K562 (cell line): ENCODE data around the gene RPAP2. TPM values are rescaled to one million over a fixed set of nuclear protein-coding genes. Genes with fewer than 3 reads are reported as not detected.

Experiments
- ADNP ChIP-seq: fragments of 200-800 bp; sonication (Bioruptor generic); IDR thresholded peaks from 2 replicates; pipeline ENCODE4 v1.6.1; 2016; ENCODE audit warnings: missing genetic modification characterization, missing compliant biosample characterization
- ATF7 ChIP-seq: fragments of 450-650 bp; IDR thresholded peaks from 2 replicates; pipeline ENCODE4 v1.7.1; 2014; ENCODE audit warnings: mild to moderate bottlenecking, moderate library complexity
- BDP1 ChIP-seq: IDR thresholded peaks from 3 replicates; pipeline ENCODE4 v1.6.1; 2011; ENCODE audit not compliant: insufficient read length, insufficient read depth
- C11orf30 ChIP-seq: fragments of 450-650 bp; IDR thresholded peaks from 2 replicates; pipeline ENCODE4 v1.6.1; 2016; ENCODE audit warnings: low read depth, mild to moderate bottlenecking
- CBFA2T3 ChIP-seq: fragments of 450-650 bp; IDR thresholded peaks from 2 replicates; pipeline ENCODE4 v1.6.1; 2017
- DPF2 ChIP-seq: fragments of 450-650 bp; IDR thresholded peaks from 2 replicates; pipeline ENCODE4 v1.6.1; 2016
- ERF ChIP-seq: fragments of 450-650 bp; formaldehyde crosslinking; IDR thresholded peaks from 2 replicates; pipeline ENCODE4 v1.4.0; 2020; ENCODE audit warnings: mild to moderate bottlenecking, mixed read lengths
- HIVEP1 ChIP-seq: fragments of 250-450 bp; sonication (Bioruptor Pico); IDR thresholded peaks from 2 replicates; pipeline ENCODE4 v1.4.0; 2020; ENCODE audit warnings: mild to moderate bottlenecking
- KDM1A ChIP-seq, 2 experiments: fragments of 450-650 bp; IDR thresholded peaks; 2 replicates each; pipeline ENCODE4 v1.6.1; 2016; ENCODE audit warnings: mild to moderate bottlenecking in 2 of 2
- MAFG ChIP-seq: fragments of 450-650 bp; conservative IDR thresholded peaks from 2 replicates; pipeline ENCODE4 v1.6.1; 2016; ENCODE audit warnings: missing genetic modification characterization, missing compliant biosample characterization
- NCOA2 ChIP-seq, 2 experiments: fragments of 450-650 bp; IDR thresholded peaks; 2 replicates each; pipeline ENCODE4 v1.6.1; 2018; ENCODE audit warnings: mild to moderate bottlenecking in 2 of 2, moderate library complexity in 1 of 2; ENCODE audit not compliant: partially characterized antibody in 2 of 2
- NCOR1 ChIP-seq: fragments of 450-650 bp; IDR thresholded peaks from 2 replicates; pipeline ENCODE4 v1.6.1; 2016; ENCODE audit warnings: mild to moderate bottlenecking, moderate library complexity
- OTX1 ChIP-seq: fragments of 450-650 bp; formaldehyde crosslinking; IDR thresholded peaks from 2 replicates; pipeline ENCODE4 v1.4.0; 2022; ENCODE audit warnings: mild to moderate bottlenecking
- PHB ChIP-seq: fragments of 250-450 bp; sonication (Bioruptor Pico); IDR thresholded peaks from 2 replicates; pipeline ENCODE4 v1.5.0; 2021
- PTRF ChIP-seq: fragments of 450-650 bp; IDR thresholded peaks from 2 replicates; pipeline ENCODE4 v1.6.1; 2016; ENCODE audit warnings: mild to moderate bottlenecking, missing genetic modification characterization, missing compliant biosample characterization
- TEAD2 ChIP-seq: fragments of 450-650 bp; IDR thresholded peaks from 2 replicates; pipeline ENCODE4 v1.6.1; 2016; ENCODE audit warnings: missing genetic modification characterization, control low read depth, missing compliant biosample characterization
- ZNF121 ChIP-seq: sonication (generic); formaldehyde crosslinking; conservative IDR thresholded peaks from 2 replicates; pipeline ENCODE4 v1.8.0; 2022; ENCODE audit warnings: missing genetic modification reagents
- ZNF316 ChIP-seq: fragments of 450-650 bp; IDR thresholded peaks from 2 replicates; pipeline ENCODE4 v1.6.1; 2016
- ZNF707 ChIP-seq: fragments of 250-450 bp; sonication (Bioruptor Pico); conservative IDR thresholded peaks from 2 replicates; pipeline ENCODE4 v1.8.0; 2022; ENCODE audit warnings: inconsistent platforms, mild to moderate bottlenecking, moderate library complexity
- polyA plus RNA-seq, 8 experiments: library from polyadenylated mRNA; depleted of rRNA in 4 of 8; stranded (reverse) in 5 of 8; unstranded in 3 of 8; fragments of >200 nt; fragmentation: Nextera tagmentation in 2 of 8; fragmentation: Illumina TruSeq in 1 of 8; extraction: Ambion mirVana in 2 of 8; extraction: Trizol in 1 of 8; gene quantifications; 2 replicates each; pipeline versions ENCODE4 v1.2.1 to v1.2.3, GENCODE V29; 2011 to 2014; ENCODE audit warnings: inconsistent platforms in 1 of 8, missing spikeins in 1 of 8
- total RNA-seq, 7 experiments: library from RNA; depleted of rRNA in 6 of 7; stranded (reverse); fragments of >200 nt in 6 of 7; fragmentation: Illumina TruSeq in 2 of 7; extraction: Trizol in 2 of 7; gene quantifications; 2 replicates each; pipeline versions ENCODE4 v1.2.1 to v1.2.3, GENCODE V29; 2011 to 2021; ENCODE audit warnings: low replicate concordance in 1 of 7
- TF ChIP-seq, protein P1 (sequence below): fragments of 450-650 bp; IDR thresholded peaks from 2 replicates; pipeline ENCODE4 v1.7.1; 2018; ENCODE audit warnings: mild to moderate bottlenecking, low read depth; ENCODE audit not compliant: partially characterized antibody
- TF ChIP-seq, protein P2 (sequence below): fragments of 250-450 bp; sonication (Bioruptor Pico); IDR thresholded peaks from 2 replicates; pipeline ENCODE4 v1.4.0; 2020
- TF ChIP-seq, protein P3 (sequence below): sonication (generic); formaldehyde crosslinking; IDR thresholded peaks from 2 replicates; pipeline ENCODE4 v1.8.0; 2022; ENCODE audit warnings: mild to moderate bottlenecking, missing genetic modification reagents, borderline replicate concordance

Gene RPAP2
- total and polyA plus RNA-seq, 9 of the 15 experiments (the other 6 are each of a cell fraction or from before 2014, with no cell fraction given) = 6.2 to 41.7 (median 28.7) TPM

DNA sequence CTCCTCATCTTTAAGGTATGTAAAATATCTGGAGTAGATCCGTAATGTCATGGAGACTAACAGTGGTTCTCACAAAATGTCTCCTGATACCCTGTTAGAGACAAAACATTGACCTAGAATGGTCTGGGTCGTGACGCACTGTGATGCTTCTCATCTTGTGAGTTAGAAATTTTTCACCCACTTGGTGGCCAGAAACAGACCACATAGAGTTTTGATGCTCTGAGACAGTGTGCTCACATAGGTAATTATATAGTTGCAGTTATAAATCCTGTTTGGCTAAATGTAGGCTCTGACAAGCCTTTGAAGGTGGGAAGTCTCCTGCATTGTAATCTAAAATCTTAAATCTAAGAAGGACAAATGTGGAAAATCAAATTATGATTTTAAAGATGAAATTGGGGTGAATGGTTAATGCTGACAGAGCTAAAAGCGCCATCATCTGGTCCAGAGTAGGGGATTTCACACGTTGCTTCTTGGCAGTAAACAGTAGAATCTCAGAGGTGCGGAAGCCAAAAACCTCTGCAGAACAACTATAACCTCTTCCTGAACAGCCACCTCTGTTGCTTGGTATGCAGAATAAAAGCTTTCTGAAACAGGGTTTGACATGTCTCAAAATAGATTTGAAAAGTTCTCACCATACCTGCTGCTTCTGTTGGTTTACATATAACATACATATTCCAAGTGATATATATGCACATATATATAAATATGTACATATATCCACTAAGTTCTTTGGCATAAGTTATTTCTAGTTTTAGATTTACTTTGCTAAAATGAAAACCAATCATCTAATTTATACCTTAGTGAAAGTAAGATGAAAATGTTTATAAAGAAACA, 17.1 kb downstream of the RPAP2 start (continued):
- TF ChIP-seq NCOA2 (IDR thresholded peaks at IDR 0.05; ENCODE audit: partially characterized antibody in 2 of 2) (no peak), BDP1 (no peak), KDM1A (IDR thresholded peaks at IDR 0.05) (no peak), ZNF121 (no peak), CBFA2T3 (no peak), ADNP (tag) (no peak), ZNF316 (peak; percentile 87), MAFG (tag) (peak; percentile 39; the same call in 1 of the 2 replicates), PHB (CRISPR knock-in tag) (no peak), ERF (CRISPR knock-in tag) (no peak), PTRF (tag) (no peak), NCOR1 (no peak), DPF2 (no peak), HIVEP1 (CRISPR knock-in tag) (no peak), ATF7 (no peak), ZNF707 (CRISPR knock-in tag) (no peak), TEAD2 (tag) (no peak), OTX1 (CRISPR knock-in tag) (no peak), C11orf30 (peak; percentile 81)
- TF ChIP-seq, protein P1, sequence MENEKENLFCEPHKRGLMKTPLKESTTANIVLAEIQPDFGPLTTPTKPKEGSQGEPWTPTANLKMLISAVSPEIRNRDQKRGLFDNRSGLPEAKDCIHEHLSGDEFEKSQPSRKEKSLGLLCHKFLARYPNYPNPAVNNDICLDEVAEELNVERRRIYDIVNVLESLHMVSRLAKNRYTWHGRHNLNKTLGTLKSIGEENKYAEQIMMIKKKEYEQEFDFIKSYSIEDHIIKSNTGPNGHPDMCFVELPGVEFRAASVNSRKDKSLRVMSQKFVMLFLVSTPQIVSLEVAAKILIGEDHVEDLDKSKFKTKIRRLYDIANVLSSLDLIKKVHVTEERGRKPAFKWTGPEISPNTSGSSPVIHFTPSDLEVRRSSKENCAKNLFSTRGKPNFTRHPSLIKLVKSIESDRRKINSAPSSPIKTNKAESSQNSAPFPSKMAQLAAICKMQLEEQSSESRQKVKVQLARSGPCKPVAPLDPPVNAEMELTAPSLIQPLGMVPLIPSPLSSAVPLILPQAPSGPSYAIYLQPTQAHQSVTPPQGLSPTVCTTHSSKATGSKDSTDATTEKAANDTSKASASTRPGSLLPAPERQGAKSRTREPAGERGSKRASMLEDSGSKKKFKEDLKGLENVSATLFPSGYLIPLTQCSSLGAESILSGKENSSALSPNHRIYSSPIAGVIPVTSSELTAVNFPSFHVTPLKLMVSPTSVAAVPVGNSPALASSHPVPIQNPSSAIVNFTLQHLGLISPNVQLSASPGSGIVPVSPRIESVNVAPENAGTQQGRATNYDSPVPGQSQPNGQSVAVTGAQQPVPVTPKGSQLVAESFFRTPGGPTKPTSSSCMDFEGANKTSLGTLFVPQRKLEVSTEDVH = no peak
- TF ChIP-seq, protein P2, sequence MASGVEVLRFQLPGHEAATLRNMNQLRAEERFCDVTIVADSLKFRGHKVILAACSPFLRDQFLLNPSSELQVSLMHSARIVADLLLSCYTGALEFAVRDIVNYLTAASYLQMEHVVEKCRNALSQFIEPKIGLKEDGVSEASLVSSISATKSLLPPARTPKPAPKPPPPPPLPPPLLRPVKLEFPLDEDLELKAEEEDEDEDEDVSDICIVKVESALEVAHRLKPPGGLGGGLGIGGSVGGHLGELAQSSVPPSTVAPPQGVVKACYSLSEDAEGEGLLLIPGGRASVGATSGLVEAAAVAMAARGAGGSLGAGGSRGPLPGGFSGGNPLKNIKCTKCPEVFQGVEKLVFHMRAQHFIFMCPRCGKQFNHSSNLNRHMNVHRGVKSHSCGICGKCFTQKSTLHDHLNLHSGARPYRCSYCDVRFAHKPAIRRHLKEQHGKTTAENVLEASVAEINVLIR = no peak
- TF ChIP-seq, protein P3, sequence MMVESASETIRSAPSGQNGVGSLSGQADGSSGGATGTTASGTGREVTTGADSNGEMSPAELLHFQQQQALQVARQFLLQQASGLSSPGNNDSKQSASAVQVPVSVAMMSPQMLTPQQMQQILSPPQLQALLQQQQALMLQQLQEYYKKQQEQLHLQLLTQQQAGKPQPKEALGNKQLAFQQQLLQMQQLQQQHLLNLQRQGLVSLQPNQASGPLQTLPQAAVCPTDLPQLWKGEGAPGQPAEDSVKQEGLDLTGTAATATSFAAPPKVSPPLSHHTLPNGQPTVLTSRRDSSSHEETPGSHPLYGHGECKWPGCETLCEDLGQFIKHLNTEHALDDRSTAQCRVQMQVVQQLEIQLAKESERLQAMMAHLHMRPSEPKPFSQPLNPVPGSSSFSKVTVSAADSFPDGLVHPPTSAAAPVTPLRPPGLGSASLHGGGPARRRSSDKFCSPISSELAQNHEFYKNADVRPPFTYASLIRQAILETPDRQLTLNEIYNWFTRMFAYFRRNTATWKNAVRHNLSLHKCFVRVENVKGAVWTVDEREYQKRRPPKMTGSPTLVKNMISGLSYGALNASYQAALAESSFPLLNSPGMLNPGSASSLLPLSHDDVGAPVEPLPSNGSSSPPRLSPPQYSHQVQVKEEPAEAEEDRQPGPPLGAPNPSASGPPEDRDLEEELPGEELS (CRISPR knock-in tag) = no peak
